HG03442 (cell line): ENCODE data around the gene TINAGL1.

Experiments used
- ATAC-seq: cut with Tn5 transposase; IDR thresholded peaks from one replicate; pipeline ENCODE4 v1.9.1; 2021; ENCODE audit warnings: mild to moderate bottlenecking, moderate library complexity; ENCODE audit not compliant: unreplicated experiment

The TINAGL1 gene

DNA sequence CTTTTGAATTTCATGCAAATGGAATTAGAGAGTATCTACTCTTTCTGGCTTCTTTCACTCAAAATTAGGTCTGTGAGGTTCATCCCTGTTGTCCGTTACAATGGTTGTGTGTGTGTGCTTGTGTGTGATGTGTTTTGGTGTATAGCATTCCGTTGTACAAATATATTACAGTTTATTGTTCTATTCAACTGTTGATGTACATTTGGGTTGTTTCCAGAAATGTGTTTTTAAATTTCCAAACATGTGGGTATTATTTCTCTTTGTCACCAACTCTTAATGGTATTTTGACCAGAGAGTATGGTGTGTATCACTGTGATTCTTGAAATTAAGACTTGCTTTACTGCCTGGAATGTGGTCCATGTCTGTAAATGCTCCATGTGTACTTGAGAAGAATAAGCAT, 24.3 kb downstream of the TINAGL1 start:
- no peak for ATAC-seq

DNA sequence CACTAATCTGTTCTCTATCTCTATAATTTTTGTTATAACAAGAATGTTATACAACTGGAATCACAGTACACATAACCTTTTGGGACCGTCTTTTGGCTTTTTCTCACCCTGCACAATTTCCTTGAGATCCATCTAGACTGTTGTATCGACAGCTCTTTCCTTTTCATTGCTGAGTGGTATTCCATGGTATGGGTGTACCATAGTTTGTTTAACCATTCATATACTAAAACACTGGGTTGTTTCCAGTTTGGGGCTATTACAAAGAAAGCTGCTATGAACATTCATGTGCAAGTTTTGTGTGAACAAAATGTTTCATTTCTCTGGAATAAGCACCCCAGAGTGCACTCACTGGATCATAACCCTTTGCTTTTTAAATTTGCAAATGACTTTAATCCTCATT, 25.8 kb downstream of the TINAGL1 start:
- no peak for ATAC-seq

DNA sequence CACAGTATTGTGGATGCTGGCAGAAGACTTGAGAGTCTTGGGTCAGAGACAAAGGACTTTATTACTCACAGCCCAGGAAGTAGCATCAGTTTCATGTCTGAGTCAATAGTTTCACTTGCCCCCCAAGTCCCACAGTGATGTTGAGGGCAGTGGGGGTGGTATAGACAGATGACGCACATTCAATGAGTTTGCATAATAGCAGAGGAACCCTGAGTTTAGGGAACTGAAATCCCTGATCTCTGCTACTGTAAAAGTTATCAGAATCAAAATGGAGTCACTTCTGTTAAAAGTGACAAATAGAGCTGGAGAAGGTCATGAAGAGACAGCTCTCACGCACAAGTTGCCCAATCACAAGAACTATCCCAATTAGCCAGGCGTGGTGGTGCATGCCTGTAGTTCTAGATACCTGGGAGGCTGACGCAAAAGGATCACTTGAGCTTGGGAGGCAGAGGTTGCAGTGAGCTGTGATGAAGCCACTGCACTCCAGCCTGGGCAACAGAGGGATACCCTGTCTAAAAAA, 29.7 kb downstream of the TINAGL1 start:
- ATAC-seq: peak; percentile 92

DNA sequence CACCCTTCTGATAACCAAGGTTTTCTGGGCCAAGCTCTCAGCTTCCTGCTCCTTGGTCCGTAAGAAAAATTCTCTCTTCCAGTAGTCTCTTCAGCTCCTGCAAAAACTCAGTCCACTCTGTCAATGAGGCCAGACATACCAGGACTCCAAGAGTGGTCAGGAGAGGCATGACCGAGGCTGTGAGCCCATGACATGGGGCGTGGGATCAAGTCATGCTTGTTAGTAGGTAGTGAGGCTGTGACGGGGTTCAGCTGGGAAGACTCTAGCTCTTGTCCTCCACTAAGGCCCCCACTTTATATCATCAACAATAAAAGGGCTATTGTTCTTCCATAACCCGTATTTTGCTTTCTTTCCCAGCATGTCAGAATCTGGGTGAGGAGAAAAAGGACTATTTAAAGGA, 31.0 kb downstream of the TINAGL1 start:
- ATAC-seq: no peak

DNA sequence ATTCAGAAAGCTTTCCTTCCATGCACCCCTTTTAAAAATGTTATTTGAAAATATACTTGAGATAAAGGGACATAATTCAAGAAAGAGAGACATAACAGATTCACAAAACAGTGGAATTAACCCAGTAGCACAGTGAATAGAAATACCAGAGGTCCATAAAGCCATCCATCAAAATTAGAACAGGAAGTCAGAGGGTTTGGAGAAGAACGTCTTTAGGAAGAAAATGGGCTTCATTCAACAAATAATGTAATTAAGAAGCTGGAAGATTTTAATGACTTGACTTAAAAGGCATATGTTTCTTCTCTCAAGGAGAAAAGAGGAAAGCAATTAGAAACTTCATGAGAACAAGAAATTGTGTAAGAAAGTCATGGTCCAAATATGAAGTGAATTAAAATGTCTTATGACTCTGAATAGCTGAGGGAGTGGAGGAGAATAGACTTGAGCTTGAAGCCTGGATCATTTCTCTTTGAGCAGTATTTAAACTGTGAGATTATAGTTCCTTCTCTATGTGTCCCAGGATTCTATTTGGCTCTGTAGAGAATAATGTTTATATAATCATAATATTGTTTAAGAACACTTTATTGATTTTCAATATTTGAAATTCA, 33.3 kb downstream of the TINAGL1 start:
- ATAC-seq: no peak

DNA sequence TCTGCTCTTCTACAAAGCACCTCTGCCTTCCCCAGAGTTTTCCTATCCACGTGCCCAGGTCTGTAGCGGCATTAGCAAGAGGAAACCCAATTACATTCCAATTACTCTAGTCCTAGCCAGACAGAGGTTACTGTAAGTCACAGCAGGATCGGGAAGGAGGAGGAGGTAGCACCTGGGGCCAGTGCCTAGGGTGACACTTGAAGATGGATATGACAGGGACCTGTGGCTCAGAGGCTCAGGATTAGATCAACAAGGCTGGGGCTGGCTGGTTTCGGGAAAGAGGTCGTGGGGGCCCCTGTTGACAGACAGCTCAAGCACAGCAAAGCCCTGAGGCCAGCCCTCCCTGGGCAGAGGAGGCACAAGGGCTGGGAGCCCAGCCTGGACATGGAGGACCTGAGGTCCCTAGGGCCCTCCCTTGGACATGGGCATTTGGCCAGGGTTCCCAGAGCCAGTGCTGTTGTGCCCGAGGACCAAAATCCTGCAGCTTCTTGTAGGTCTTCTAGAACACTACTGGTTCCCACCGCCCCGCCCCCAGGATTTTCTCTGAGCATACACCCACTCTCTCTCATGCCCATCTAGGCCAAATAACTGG, 38.2 kb downstream of the TINAGL1 start:
- ATAC-seq: no peak

DNA sequence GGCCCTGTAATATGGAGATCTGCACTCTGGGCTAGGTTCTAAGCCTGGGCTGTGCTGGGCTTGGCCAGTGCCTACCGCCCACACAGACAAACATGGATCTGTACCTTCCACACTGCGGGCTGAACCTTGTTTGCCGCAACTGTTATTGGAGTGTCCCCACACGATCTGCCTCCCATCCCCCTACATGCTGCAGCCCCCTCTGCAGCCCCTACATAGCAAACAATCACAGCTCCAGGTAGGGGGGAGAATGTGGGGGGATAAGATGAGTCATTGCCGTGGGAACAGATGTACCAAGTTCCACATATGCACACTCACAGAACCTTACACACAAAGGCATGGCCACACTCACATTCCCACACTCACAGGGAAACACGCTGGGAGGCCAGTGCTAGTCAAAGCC, 39.1 kb downstream of the TINAGL1 start:
- no peak for ATAC-seq

DNA sequence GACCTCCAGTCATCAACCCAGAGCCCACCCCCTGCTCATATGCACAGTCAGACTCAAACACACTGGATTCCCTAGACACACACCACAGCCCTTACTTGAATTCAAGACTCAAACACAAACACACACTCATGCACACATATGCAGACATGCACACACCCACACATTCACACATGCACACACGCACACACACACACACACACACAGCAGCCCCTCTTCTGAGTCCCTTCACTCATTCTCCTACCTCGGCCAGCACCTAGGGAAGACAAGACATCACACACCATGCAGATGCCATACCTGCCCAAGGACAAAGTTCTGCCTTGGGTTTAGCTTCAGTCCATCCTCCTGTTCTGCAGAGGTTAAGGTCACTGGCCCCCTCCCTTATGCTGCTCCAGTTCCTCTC, 39.6 kb downstream of the TINAGL1 start:
- ATAC-seq: no peak

DNA sequence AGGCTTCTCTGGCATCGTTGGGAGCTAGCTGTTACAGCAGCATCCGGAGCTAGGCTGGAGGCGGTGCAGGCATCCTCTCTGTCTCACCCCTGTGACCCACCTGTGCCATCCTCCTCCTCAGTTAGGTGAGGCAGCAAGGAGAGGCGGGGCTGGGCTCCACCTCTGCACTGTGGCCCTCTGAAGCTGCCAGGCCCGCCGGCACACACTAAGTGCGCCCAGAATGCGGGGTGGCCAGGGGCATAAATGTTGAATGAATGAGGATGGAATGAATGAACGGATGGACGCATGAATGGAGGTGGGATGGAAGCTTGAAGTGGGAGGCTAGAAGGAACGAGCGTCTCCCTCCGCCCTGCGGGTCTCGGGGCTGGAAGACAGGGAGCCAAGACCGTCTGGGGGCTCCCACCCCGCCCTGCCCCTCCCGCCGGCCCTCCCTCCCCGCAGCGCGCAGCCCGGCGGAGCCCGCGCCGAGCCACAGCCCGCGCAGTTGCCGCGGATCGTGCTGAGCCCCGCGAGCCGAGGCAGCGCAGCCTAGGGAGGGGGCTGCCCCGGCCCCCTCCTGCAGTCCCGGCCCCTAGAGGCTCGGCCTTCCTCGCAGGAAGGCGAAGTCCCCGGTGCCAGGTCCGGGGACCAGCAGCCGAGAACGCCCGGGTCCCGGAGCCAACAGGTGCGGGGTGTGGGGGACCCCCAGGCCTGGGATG, 41.1 kb downstream of the TINAGL1 start, which contains the start of gene HCRTR1:
Gene HCRTR1 (plus strand): TSS at position 472 of the 698 bp plus-strand sequence. CDS start 1,504 bp downstream, outside the sequence.
- no peak for ATAC-seq

DNA sequence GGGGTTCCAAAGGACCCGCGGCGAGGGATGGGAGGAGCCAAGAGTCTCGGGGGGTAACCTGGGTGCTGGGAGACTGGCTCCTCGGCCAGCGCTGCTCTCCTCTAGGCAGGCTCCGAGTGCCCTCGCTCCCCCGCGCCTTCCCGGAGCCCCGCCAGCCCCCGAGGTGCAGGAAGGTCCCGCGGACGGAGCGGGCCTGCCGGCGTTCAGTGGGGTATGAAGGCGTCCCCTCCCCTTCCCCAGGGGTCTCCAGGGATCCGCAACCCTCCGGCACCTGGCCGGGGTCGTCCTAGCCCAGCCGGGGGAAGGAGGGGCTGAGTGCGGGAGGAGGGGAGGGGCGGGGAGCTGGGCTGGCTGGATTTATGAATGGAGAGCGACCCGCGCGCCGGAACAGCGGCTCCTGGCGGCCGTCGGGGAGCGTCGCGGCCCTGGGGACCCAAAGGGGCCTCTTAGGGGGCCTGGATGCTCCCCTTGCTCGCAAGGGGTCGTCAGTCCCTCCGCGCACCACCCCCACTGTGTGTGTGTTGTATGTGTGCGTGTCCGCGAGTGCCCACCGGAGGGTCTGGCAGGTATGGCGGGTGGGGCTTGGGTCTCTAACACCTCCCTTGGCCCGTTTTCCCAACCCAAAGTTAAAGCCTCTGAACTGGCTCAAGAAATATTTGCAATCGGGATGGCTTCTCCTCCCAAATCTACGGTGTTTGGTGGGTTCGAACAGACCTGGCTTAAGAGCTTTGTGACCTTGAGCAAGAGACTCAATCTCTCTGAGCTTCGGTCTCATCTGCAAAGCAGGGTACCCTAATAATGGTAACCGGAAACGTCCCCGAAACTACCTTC, 41.8 kb downstream of the TINAGL1 start:
- ATAC-seq: no peak

DNA sequence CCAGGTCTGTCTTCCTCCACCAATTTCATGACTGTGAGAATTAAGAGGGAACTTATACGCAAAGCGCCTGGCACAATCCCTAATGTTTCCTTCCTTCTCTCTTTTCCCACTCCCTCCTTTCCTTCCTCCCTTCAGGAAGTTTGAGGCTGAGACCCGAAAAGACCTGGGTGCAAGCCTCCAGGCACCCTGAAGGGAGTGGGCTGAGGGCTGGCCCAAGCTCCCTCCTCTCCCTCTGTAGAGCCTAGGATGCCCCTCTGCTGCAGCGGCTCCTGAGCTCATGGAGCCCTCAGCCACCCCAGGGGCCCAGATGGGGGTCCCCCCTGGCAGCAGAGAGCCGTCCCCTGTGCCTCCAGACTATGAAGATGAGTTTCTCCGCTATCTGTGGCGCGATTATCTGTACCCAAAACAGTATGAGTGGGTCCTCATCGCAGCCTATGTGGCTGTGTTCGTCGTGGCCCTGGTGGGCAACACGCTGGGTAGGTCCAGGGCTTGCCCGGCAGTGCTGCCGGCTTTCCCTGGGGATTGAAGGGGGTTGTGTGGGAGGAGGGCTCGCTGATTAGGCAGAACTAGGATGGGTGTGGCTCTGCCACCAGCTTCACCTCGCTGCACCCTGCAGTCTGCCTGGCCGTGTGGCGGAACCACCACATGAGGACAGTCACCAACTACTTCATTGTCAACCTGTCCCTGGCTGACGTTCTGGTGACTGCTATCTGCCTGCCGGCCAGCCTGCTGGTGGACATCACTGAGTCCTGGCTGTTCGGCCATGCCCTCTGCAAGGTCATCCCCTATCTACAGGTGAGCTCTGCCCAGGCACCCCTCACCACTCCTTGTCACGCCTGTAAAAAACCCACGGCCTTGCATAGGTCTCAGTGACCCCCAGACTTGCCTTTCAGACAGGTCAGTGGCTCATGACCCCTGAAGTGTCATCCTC, 42.9 kb downstream of the TINAGL1 start:
- ATAC-seq: no peak

DNA sequence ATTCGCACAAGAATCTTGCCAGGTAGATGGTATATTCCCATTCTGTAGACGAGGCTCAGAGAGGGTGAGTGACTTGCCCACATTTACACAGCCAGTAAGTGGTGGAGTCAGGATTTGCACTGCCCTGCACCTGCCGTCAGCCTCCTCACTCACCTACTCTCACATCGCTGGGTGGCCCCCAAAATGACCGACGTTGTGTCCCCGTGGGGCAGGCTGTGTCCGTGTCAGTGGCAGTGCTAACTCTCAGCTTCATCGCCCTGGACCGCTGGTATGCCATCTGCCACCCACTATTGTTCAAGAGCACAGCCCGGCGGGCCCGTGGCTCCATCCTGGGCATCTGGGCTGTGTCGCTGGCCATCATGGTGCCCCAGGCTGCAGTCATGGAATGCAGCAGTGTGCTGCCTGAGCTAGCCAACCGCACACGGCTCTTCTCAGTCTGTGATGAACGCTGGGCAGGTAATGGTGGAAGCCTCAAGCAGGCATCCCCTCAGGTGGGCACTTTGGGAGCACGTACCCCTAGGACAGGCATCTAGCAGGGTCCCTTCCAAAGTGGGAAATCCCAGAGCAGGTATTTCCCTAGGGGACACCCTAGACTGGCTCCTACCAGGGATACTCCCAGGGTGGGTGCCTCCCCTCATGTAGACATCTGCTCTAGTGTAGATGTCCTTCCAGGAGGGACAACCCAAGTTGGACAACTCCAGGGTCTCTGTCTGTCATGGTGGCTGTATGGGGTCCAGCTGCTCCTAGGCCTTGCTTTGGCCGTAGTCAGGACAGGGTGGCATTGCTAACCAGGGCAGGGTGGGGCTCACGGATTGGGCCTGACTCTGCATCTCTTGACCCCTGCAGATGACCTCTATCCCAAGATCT, 44.5 kb downstream of the TINAGL1 start:
- no peak for ATAC-seq

DNA sequence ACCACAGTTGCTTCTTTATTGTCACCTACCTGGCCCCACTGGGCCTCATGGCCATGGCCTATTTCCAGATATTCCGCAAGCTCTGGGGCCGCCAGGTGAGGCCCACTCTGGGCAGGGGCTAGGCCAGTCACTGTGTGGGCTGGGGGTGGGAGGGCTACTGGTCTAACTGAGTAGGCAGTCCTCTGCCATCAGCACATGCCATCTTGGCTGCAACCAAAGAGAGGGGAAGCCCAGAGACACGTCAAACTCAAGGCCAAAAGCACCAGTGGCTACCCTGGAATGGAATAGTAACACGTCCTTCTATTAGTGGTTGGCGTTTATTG, 45.1 kb downstream of the TINAGL1 start:
- no peak for ATAC-seq

DNA sequence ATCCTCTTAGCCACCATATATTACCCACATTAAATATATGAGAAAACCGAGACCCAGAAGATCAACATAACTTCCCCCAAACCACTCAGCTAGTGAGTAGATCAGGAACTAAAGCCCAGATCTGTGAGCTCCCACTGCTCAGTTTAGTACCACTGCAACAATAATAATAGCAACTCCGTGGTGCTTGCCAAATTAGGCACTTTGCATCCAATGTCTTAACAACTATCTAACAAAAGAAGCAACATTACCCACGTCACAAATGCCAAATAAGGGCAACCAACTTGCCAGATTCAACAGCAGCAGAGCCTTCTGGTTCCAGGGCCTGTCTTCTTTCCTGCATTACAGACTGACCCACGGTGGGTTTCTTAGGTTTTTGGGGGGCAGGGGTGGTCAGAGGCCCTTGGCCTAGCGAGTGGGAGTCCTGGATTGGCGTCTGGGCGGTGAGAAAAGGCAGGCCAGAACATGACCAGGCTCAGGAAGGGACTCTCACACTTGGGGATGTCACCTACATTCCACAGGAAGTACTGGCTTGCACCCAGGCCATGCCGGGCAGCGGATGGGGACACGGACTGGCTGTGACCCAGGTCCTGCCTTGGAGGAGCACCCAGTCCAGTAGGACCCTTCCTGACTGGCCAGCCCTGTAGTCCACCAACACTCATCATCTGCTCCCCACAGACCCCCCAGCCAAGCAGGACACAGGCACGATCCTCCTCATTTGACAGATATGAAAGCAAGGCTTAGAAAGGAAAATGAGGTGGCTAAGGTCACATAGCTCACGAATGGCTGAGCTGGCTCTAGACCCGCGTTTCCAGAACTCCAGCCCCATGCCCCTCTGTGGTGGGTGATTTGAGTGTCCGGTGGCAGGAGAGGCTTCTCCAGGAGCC, 45.8 kb downstream of the TINAGL1 start:
- ATAC-seq: no peak

DNA sequence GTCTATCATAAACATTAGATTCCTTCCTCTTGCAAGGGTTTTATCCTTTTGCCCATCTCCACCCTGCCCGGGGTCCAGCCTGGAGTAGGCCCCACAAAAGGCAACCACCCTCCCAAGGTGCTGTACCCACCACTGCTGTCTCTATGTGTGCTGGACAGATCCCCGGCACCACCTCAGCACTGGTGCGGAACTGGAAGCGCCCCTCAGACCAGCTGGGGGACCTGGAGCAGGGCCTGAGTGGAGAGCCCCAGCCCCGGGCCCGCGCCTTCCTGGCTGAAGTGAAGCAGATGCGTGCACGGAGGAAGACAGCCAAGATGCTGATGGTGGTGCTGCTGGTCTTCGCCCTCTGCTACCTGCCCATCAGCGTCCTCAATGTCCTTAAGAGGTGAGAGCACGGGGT, 47.0 kb downstream of the TINAGL1 start:
- no peak for ATAC-seq

DNA sequence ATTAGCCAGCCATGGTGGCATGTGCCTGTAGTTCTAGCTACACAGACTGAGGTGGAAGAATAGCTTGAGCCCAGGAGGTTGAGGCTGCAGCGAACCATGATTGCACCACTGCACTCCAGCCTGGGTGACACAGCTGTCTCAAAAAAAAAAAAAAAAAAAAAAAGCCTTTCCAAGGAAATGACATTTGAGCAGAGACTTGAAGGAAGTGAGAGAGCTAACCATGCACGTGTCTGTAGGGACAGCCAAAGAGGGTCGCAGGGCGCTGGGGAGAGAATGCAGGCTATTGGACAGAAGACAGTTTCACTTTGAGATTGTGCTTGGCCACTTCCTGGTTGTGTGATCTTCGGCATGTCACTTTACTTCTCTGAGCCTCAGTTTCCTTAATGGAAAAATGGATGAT, 48.0 kb downstream of the TINAGL1 start:
- ATAC-seq: no peak

DNA sequence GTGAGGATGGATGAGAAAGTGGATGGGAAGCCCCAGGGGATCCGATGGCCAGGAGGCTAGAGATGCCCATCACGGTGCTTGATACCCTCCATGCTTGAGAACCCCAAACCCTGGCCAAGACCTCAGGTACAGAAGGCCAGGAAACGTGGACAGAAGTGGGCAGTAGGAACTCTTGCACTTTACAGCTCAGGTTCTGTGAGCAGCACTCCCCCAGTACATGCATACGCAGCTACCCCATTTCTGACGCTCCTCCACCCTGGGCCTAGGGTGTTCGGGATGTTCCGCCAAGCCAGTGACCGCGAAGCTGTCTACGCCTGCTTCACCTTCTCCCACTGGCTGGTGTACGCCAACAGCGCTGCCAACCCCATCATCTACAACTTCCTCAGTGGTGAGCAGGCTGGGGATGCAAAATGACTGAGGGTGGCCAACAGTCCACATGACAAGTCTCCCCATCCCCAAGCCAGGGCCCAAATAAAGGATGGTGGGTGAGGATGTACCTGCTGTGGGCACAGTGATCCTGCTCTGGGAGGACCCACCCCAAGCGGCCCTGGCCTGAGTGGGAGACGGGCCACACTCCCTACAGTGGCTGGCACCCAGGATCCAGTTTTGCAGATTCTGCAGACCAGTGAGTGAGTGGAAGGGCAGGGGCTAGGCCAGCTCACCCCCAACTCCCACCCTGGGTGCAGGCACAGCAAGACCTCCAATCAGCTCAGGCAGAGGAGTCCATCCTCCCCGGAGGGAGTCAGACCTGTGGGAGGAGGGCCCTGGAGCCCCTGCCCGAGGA, 48.6 kb downstream of the TINAGL1 start:
- ATAC-seq: no peak
